Neural progenitor cell (in vitro differentiated cells): ENCODE data around the gene LPIN1. TPM values are rescaled to one million over a fixed set of nuclear protein-coding genes. Genes with fewer than 3 reads are reported as not detected.

Experiments used
- DNase-seq: peaks from one replicate; pipeline ENCODE4 v3.0.0-alpha.2; 2016; ENCODE audit warnings: low spot score
- H2AFZ ChIP-seq: fragments of 200-600 bp; sonication (generic); replicated peaks from 2 replicates; pipeline ENCODE4 v1.6.1; 2016; ENCODE audit warnings: antibody characterized with exemption
- H3F3A ChIP-seq: fragments of 200-600 bp; sonication (generic); 2 replicates; pipeline ENCODE4 v1.6.1; 2016; ENCODE audit warnings: antibody characterized with exemption, low read depth
- H3K27ac ChIP-seq: fragments of 200-600 bp; sonication (generic); 2 replicates; pipeline ENCODE4 v1.5.1; 2016; ENCODE audit warnings: mild to moderate bottlenecking
- H3K27me3 ChIP-seq: fragments of 200-600 bp; sonication (generic); 2 replicates; pipeline ENCODE4 v1.6.1; 2016; ENCODE audit warnings: mild to moderate bottlenecking, moderate library complexity
- H3K36me3 ChIP-seq: fragments of 200-600 bp; sonication (generic); 2 replicates; pipeline ENCODE4 v1.5.1; 2016
- H3K4me1 ChIP-seq: fragments of 200-600 bp; sonication (generic); 2 replicates; pipeline ENCODE4 v1.6.1; 2016; ENCODE audit warnings: mixed run types
- H3K4me2 ChIP-seq: fragments of 200-600 bp; sonication (generic); 2 replicates; pipeline ENCODE4 v1.6.1; 2016
- H3K4me3 ChIP-seq: fragments of 200-600 bp; sonication (generic); 2 replicates; pipeline ENCODE4 v1.5.1; 2016
- H3K79me2 ChIP-seq: fragments of 200-600 bp; sonication (generic); 2 replicates; pipeline ENCODE4 v1.6.1; 2016; ENCODE audit warnings: low read depth
- H3K9ac ChIP-seq: fragments of 200-600 bp; sonication (generic); 2 replicates; pipeline ENCODE4 v1.6.1; 2016
- H3K9me3 ChIP-seq: fragments of 200-600 bp; sonication (generic); 2 replicates; pipeline ENCODE4 v1.5.1; 2016; ENCODE audit warnings: low read depth
- H4K20me1 ChIP-seq: fragments of 200-600 bp; sonication (generic); 2 replicates; pipeline ENCODE4 v1.6.1; 2016; ENCODE audit warnings: low read depth
- H3K27ac Mint-ChIP-seq: 3 replicates; pipeline ENCODE4 v1.8.0; 2021; ENCODE audit warnings: mixed read lengths
- H3K27me3 Mint-ChIP-seq: 2 replicates; pipeline ENCODE4 v1.8.0; 2022; ENCODE audit warnings: low read depth, mild to moderate bottlenecking, inconsistent platforms, moderate library complexity, mixed read lengths; ENCODE audit not compliant: insufficient read depth
- H3K36me3 Mint-ChIP-seq: 3 replicates; pipeline ENCODE4 v1.8.0; 2021; ENCODE audit warnings: mixed read lengths
- H3K4me1 Mint-ChIP-seq: 3 replicates; pipeline ENCODE4 v1.8.0; 2021; ENCODE audit warnings: mixed read lengths
- H3K4me3 Mint-ChIP-seq: 3 replicates; pipeline ENCODE4 v1.8.0; 2021; ENCODE audit warnings: mild to moderate bottlenecking, moderate library complexity, mixed read lengths
- H3K9me3 Mint-ChIP-seq: 3 replicates; pipeline ENCODE4 v1.8.0; 2020; ENCODE audit warnings: mixed read lengths
- CTCF ChIP-seq: fragments of 200-600 bp; sonication (generic); IDR thresholded peaks from 2 replicates; pipeline ENCODE4 v1.5.1; 2017; ENCODE audit warnings: antibody characterized with exemption, mild to moderate bottlenecking
- EZH2 ChIP-seq: fragments of 200-600 bp; sonication (generic); IDR thresholded peaks from 2 replicates; pipeline ENCODE4 v1.6.1; 2017; ENCODE audit warnings: antibody characterized with exemption, mild to moderate bottlenecking, moderate library complexity
- EZH2phosphoT487 ChIP-seq: fragments of 200-600 bp; sonication (generic); IDR thresholded peaks from 2 replicates; pipeline ENCODE4 v1.6.1; 2017; ENCODE audit warnings: antibody characterized with exemption
- total RNA-seq: library from RNA; depleted of rRNA; stranded (reverse); fragments of >200 nt; gene quantifications from 2 replicates; pipeline ENCODE4 v1.2.3, GENCODE V29; 2015; ENCODE audit warnings: low replicate concordance

LPIN1 gene
- total RNA-seq, 1 donor from 2014 or later, result 18.0 TPM

GRCh38 chr2:11744631-11745394 is 1.6 kb upstream of the LPIN1 start:
- Histone ChIP-seq H3F3A (peaks cover 22% of the 10 kb centered on the region), H3K27me3 (no peaks in the 10 kb centered on the region), H4K20me1 (peaks cover 28% of the 10 kb centered on the region), H3K9me3 (no peaks in the 10 kb centered on the region), H3K4me1 (peaks cover 25% of the 10 kb centered on the region), H3K27ac (no peak overlapping the region), H3K4me2 (peak overlapping the region; percentile 53), H3K79me2 (peaks cover 30% of the 10 kb centered on the region), H2AFZ (peak overlapping the region; percentile 87), H3K9ac (no peak overlapping the region), H3K36me3 (no peaks in the 10 kb centered on the region), H3K4me3 (peak overlapping the region; percentile 8)
- Mint-ChIP-seq H3K27ac (peak overlapping the region; percentile 97), H3K4me3 (peak overlapping the region; percentile 86), H3K9me3 (no peaks in the 10 kb centered on the region), H3K27me3 (peaks cover 5% of the 10 kb centered on the region), H3K36me3 (no peaks in the 10 kb centered on the region), H3K4me1 (peaks cover 76% of the 10 kb centered on the region)
- TF ChIP-seq EZH2phosphoT487 (no peak), EZH2 (no peak), CTCF (peak; percentile 67)
- DNase-seq, result peak; percentile 75

GRCh38 chr2:11745613-11746375 is 638 bp upstream of the LPIN1 start:
- peaks cover 34% of the 10 kb centered on the region for H4K20me1 ChIP-seq
- no peak for DNase-seq
- Mint-ChIP-seq H3K27me3 (peaks cover 5% of the 10 kb centered on the region), H3K4me1 (peaks cover 84% of the 10 kb centered on the region), H3K4me3 (peak overlapping the region; percentile 86), H3K9me3 (no peaks in the 10 kb centered on the region), H3K27ac (peak overlapping the region; percentile 91), H3K36me3 (peaks cover 1% of the 10 kb centered on the region)
- no peak overlapping the region for H3K27ac ChIP-seq
- H3K79me2 ChIP-seq, result peaks cover 35% of the 10 kb centered on the region
- H3K9me3 ChIP-seq, result no peaks in the 10 kb centered on the region
- H3K4me2 ChIP-seq, result peak overlapping the region; percentile 18
- H3K4me3 ChIP-seq, result no peak overlapping the region
- no peak overlapping the region for H3K9ac ChIP-seq
- peaks cover 25% of the 10 kb centered on the region for H3K4me1 ChIP-seq
- H2AFZ ChIP-seq, result no peak overlapping the region
- TF ChIP-seq CTCF (no peak), EZH2 (no peak)
- H3K36me3 ChIP-seq, result no peaks in the 10 kb centered on the region
- H3K27me3 ChIP-seq, result no peaks in the 10 kb centered on the region
- peaks cover 22% of the 10 kb centered on the region for H3F3A ChIP-seq

- Histone ChIP-seq H3K36me3 (no peaks in the 10 kb centered on the region), H3K4me3 (peak overlapping the region; percentile 75), H3K4me1 (peaks cover 25% of the 10 kb centered on the region), H3K27me3 (no peaks in the 10 kb centered on the region), H3K9ac (peak overlapping the region; percentile 54), H4K20me1 (peaks cover 34% of the 10 kb centered on the region), H3K4me2 (peak overlapping the region; percentile 83), H3F3A (peaks cover 22% of the 10 kb centered on the region), H3K27ac (no peak overlapping the region), H2AFZ (no peak overlapping the region), H3K9me3 (no peaks in the 10 kb centered on the region), H3K79me2 (peaks cover 44% of the 10 kb centered on the region)
- Mint-ChIP-seq H3K4me1 (peaks cover 83% of the 10 kb centered on the region), H3K36me3 (peaks cover 7% of the 10 kb centered on the region), H3K27ac (peak overlapping the region; percentile 57), H3K4me3 (peak overlapping the region; percentile 89), H3K27me3 (peaks cover 5% of the 10 kb centered on the region), H3K9me3 (no peaks in the 10 kb centered on the region)
- DNase-seq, result peak; percentile 62
- TF ChIP-seq EZH2, result no peak
- no peak for TF ChIP-seq EZH2phosphoT487
- no peak for TF ChIP-seq CTCF
These were observed 501 bp downstream of the LPIN1 start for GRCh38 chr2:11746807-11747459.
